ENCODE data around the gene ZNF221. TPM values are rescaled to one million over a fixed set of nuclear protein-coding genes. Genes with fewer than 3 reads are reported as not detected.

ZNF221 gene
- 2.7 TPM for polyA plus RNA-seq (2013, experiment 1 of 2)
- 2.3 TPM for polyA plus RNA-seq (2013, experiment 2 of 2)

- H3K9me3 ChIP-seq (ENCODE audit: control insufficient read depth, low read length) = peaks cover 17% of the 10 kb centered on the region
- peak within 1 kb of the TSS; percentile 76 for H3K4me3 ChIP-seq (ENCODE audit: extremely low read depth, insufficient read depth, low read length, poor library complexity, severe bottlenecking)
- H3K4me1 ChIP-seq (ENCODE audit: control insufficient read depth, insufficient read depth, low read length, poor library complexity, severe bottlenecking) = no peaks in the 10 kb centered on the region
- H3K36me3 ChIP-seq (ENCODE audit: control insufficient read depth, insufficient read depth, low read length) = peaks cover 8% of the 10 kb centered on the region
- peak within 1 kb of the TSS; percentile 41 for H3K27ac ChIP-seq (ENCODE audit: low read depth, low read length, severe bottlenecking)
- WGBS, 2 experiments (ENCODE audit: insufficient coverage in 2 of 2) = 2% methylated on average over 28 to 31 of the region's 40 CpGs
Observed at GRCh38 chr19:43950834-43951645, at the start of gene ZNF221. ZNF221 (plus strand) TSS chr19:43951228; CDS start chr19:43962727, 11,499 bp downstream.

GRCh38 chr19:43901395-43902390 is 49.3 kb upstream of the ZNF221 start:
- WGBS, 2 experiments (ENCODE audit: insufficient coverage in 2 of 2) = 42 to 51% methylated on average over 29 to 32 of the region's 39 CpGs
- no peaks in the 10 kb centered on the region for H3K4me1 ChIP-seq (ENCODE audit: control insufficient read depth, insufficient read depth, low read length, poor library complexity, severe bottlenecking)
- H3K27ac ChIP-seq (ENCODE audit: low read depth, low read length, severe bottlenecking) = no peak overlapping the region

GRCh38 chr19:43902399-43902798 is 48.6 kb upstream of the ZNF221 start:
- Histone ChIP-seq H3K9me3 (ENCODE audit: control insufficient read depth, low read length) (peaks cover 10% of the 10 kb centered on the region), H3K4me1 (ENCODE audit: control insufficient read depth, insufficient read depth, low read length, poor library complexity, severe bottlenecking) (no peaks in the 10 kb centered on the region), H3K27ac (ENCODE audit: low read depth, low read length, severe bottlenecking) (no peak overlapping the region), H3K36me3 (ENCODE audit: control insufficient read depth, insufficient read depth, low read length) (no peaks in the 10 kb centered on the region), H3K4me3 (ENCODE audit: extremely low read depth, insufficient read depth, low read length, poor library complexity, severe bottlenecking) (no peak overlapping the region)
- 67 to 100% methylated on average over 1 of the region's 4 CpGs for WGBS, 2 experiments (ENCODE audit: insufficient coverage in 2 of 2)

More at GRCh38 chr19:43901395-43902390, 49.3 kb upstream of the ZNF221 start:
- peak overlapping the region; percentile 46 for H3K4me3 ChIP-seq (ENCODE audit: extremely low read depth, insufficient read depth, low read length, poor library complexity, severe bottlenecking)
- H3K36me3 ChIP-seq (ENCODE audit: control insufficient read depth, insufficient read depth, low read length) = no peaks in the 10 kb centered on the region
- peaks cover 10% of the 10 kb centered on the region for H3K9me3 ChIP-seq (ENCODE audit: control insufficient read depth, low read length)

- Histone ChIP-seq H3K4me3 (ENCODE audit: extremely low read depth, insufficient read depth, low read length, poor library complexity, severe bottlenecking) (no peak overlapping the region), H3K9me3 (ENCODE audit: control insufficient read depth, low read length) (peaks cover 15% of the 10 kb centered on the region), H3K4me1 (ENCODE audit: control insufficient read depth, insufficient read depth, low read length, poor library complexity, severe bottlenecking) (no peaks in the 10 kb centered on the region), H3K27ac (ENCODE audit: low read depth, low read length, severe bottlenecking) (no peak overlapping the region), H3K36me3 (ENCODE audit: control insufficient read depth, insufficient read depth, low read length) (no peaks in the 10 kb centered on the region)
- 97% methylated on average over 5 of the region's 5 CpGs for WGBS, 2 experiments (ENCODE audit: insufficient coverage in 2 of 2)
Observed at GRCh38 chr19:43905897-43906296, 45.1 kb upstream of the ZNF221 start.

GRCh38 chr19:43906774-43907173 is 44.3 kb upstream of the ZNF221 start:
- 80 to 100% methylated on average over 1 of the region's 2 CpGs for WGBS, 2 experiments (ENCODE audit: insufficient coverage in 2 of 2)
- peaks cover 15% of the 10 kb centered on the region for H3K9me3 ChIP-seq (ENCODE audit: control insufficient read depth, low read length)
- no peak overlapping the region for H3K4me3 ChIP-seq (ENCODE audit: extremely low read depth, insufficient read depth, low read length, poor library complexity, severe bottlenecking)
- no peak overlapping the region for H3K27ac ChIP-seq (ENCODE audit: low read depth, low read length, severe bottlenecking)
- no peaks in the 10 kb centered on the region for H3K4me1 ChIP-seq (ENCODE audit: control insufficient read depth, insufficient read depth, low read length, poor library complexity, severe bottlenecking)
- H3K36me3 ChIP-seq (ENCODE audit: control insufficient read depth, insufficient read depth, low read length) = no peaks in the 10 kb centered on the region

GRCh38 chr19:43908659-43909058 is 42.4 kb upstream of the ZNF221 start:
- Histone ChIP-seq H3K4me3 (ENCODE audit: extremely low read depth, insufficient read depth, low read length, poor library complexity, severe bottlenecking) (no peak overlapping the region), H3K36me3 (ENCODE audit: control insufficient read depth, insufficient read depth, low read length) (peaks cover 8% of the 10 kb centered on the region), H3K27ac (ENCODE audit: low read depth, low read length, severe bottlenecking) (no peak overlapping the region), H3K4me1 (ENCODE audit: control insufficient read depth, insufficient read depth, low read length, poor library complexity, severe bottlenecking) (no peaks in the 10 kb centered on the region), H3K9me3 (ENCODE audit: control insufficient read depth, low read length) (peaks cover 24% of the 10 kb centered on the region)
- WGBS, 2 experiments (ENCODE audit: insufficient coverage in 2 of 2) = 50 to 100% methylated on average over 1 of the region's 1 CpG

GRCh38 chr19:43910884-43911283 is 40.1 kb upstream of the ZNF221 start:
- H3K4me3 ChIP-seq (ENCODE audit: extremely low read depth, insufficient read depth, low read length, poor library complexity, severe bottlenecking) = no peak overlapping the region
- H3K9me3 ChIP-seq (ENCODE audit: control insufficient read depth, low read length) = peaks cover 46% of the 10 kb centered on the region
- no peaks in the 10 kb centered on the region for H3K4me1 ChIP-seq (ENCODE audit: control insufficient read depth, insufficient read depth, low read length, poor library complexity, severe bottlenecking)
- H3K36me3 ChIP-seq (ENCODE audit: control insufficient read depth, insufficient read depth, low read length) = peaks cover 30% of the 10 kb centered on the region
- H3K27ac ChIP-seq (ENCODE audit: low read depth, low read length, severe bottlenecking) = no peak overlapping the region

- no peak overlapping the region for H3K27ac ChIP-seq (ENCODE audit: low read depth, low read length, severe bottlenecking)
- no peak overlapping the region for H3K4me3 ChIP-seq (ENCODE audit: extremely low read depth, insufficient read depth, low read length, poor library complexity, severe bottlenecking)
- H3K36me3 ChIP-seq (ENCODE audit: control insufficient read depth, insufficient read depth, low read length) = peaks cover 55% of the 10 kb centered on the region
- no peaks in the 10 kb centered on the region for H3K4me1 ChIP-seq (ENCODE audit: control insufficient read depth, insufficient read depth, low read length, poor library complexity, severe bottlenecking)
- peaks cover 50% of the 10 kb centered on the region for H3K9me3 ChIP-seq (ENCODE audit: control insufficient read depth, low read length)
- WGBS, 2 experiments (ENCODE audit: insufficient coverage in 2 of 2) = 97 to 100% methylated on average over 5 to 6 of the region's 7 CpGs
Observed at GRCh38 chr19:43913383-43913782, 37.6 kb upstream of the ZNF221 start.

- H3K9me3 ChIP-seq (ENCODE audit: control insufficient read depth, low read length) = peaks cover 50% of the 10 kb centered on the region
- H3K36me3 ChIP-seq (ENCODE audit: control insufficient read depth, insufficient read depth, low read length) = peaks cover 62% of the 10 kb centered on the region
- 70 to 79% methylated on average over 2 to 3 of the region's 3 CpGs for WGBS, 2 experiments (ENCODE audit: insufficient coverage in 2 of 2)
- H3K4me1 ChIP-seq (ENCODE audit: control insufficient read depth, insufficient read depth, low read length, poor library complexity, severe bottlenecking) = no peaks in the 10 kb centered on the region
- no peak overlapping the region for H3K4me3 ChIP-seq (ENCODE audit: extremely low read depth, insufficient read depth, low read length, poor library complexity, severe bottlenecking)
- H3K27ac ChIP-seq (ENCODE audit: low read depth, low read length, severe bottlenecking) = no peak overlapping the region
Observed at GRCh38 chr19:43914051-43914450, 37.0 kb upstream of the ZNF221 start.

GRCh38 chr19:43923875-43924274 is 27.2 kb upstream of the ZNF221 start:
- Histone ChIP-seq H3K27ac (ENCODE audit: low read depth, low read length, severe bottlenecking) (no peak overlapping the region), H3K4me1 (ENCODE audit: control insufficient read depth, insufficient read depth, low read length, poor library complexity, severe bottlenecking) (no peaks in the 10 kb centered on the region), H3K36me3 (ENCODE audit: control insufficient read depth, insufficient read depth, low read length) (peaks cover 78% of the 10 kb centered on the region), H3K9me3 (ENCODE audit: control insufficient read depth, low read length) (no peaks in the 10 kb centered on the region), H3K4me3 (ENCODE audit: extremely low read depth, insufficient read depth, low read length, poor library complexity, severe bottlenecking) (no peak overlapping the region)
